Measurements from ENCODE around the gene TMCO2. TPM values are rescaled to one million over a fixed set of nuclear protein-coding genes. Genes with fewer than 3 reads are reported as not detected.

Gene TMCO2
- total and polyA plus RNA-seq, 10 of the 15 experiments (the other 5 are each of a cell fraction or from before 2014, with no cell fraction given): not detected

GRCh38 chr1:40226192-40226591 lies 21.5 kb upstream of the TMCO2 start (continued):
- TF ChIP-seq ELK1 (IDR thresholded peaks at IDR 0.05; ENCODE audit: low read depth, low read length): no peak

DNA sequence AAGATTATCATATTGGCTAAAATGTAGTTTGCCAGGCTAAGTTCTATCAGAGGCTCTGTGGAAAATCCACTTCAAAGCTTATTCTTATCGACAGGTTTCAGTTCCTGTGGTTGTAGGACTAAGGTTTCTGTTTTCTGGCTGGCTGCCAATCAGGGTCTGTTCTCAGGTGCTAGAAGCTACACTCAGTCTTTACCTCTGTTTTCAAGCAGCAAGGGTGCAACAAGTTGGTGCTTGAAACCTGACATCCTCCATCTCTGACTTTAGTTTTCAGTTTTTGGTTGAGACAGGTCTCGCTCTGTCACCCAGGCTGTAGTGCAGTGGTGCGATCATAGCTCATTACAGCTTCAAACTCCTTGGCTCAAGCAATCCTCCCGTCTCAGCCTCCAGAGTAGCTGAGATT lies 15.3 kb upstream of the TMCO2 start:
- Histone ChIP-seq H3K9ac (ENCODE audit: control insufficient read depth, insufficient read depth, low read length) (no peak overlapping the region), H3K27ac (ENCODE audit: control insufficient read depth, insufficient read depth) (peak overlapping the region; percentile 36), H3K4me2 (ENCODE audit: control insufficient read depth, insufficient read depth) (peak overlapping the region; percentile 51), H3K4me1 (ENCODE audit: control insufficient read depth, insufficient read depth, low read length) (peaks cover 32% of the 10 kb centered on the region), H3K36me3 (ENCODE audit: control insufficient read depth in 2 of 2, insufficient read depth in 2 of 2, low read length in 1 of 2) (peaks cover 5 to 50% of the 10 kb centered on the region in 2 experiments), H2AFZ (ENCODE audit: control insufficient read depth, low read depth, low read length) (no peak overlapping the region), H4K20me1 (ENCODE audit: control insufficient read depth, insufficient read depth) (no peaks in the 10 kb centered on the region), H3K4me3 (no peak overlapping the region), H3K27me3 (replicated peaks in 1 of 2; ENCODE audit: control insufficient read depth in 2 of 2, insufficient read depth in 2 of 2, low read length in 1 of 2) (no peaks in the 10 kb centered on the region), H3K9me3 (replicated peaks; ENCODE audit: control insufficient read depth, insufficient read depth, low read length) (no peaks in the 10 kb centered on the region), H3K79me2 (ENCODE audit: control insufficient read depth, insufficient read depth, low read length) (peaks cover 2% of the 10 kb centered on the region; the same call in 1 of the 2 replicates)
- ChIA-PET SMC1A (ENCODE audit: uncharacterized antibody, unreplicated experiment) (interaction anchor here (1.0 to 5.7 kb wide), 8 partner anchors 10 to 82 kb away, joined by 3 to 44 read pairs (median 6); no protein-coding TSS in a partner anchor), CTCF (interaction anchor here (0.6 to 4.1 kb wide), 11 partner anchors 9 to 463 kb away, joined by 3 to 31 read pairs (median 4); no protein-coding TSS in a partner anchor), RAD21 (ENCODE audit: unreplicated experiment) (interaction anchor here (0.7 to 3.1 kb wide), 9 partner anchors 9 to 83 kb away, joined by 3 to 26 read pairs (median 7); no protein-coding TSS in a partner anchor), POLR2A (interaction anchor here (1.1 to 3.3 kb wide), 5 partner anchors 9 to 83 kb away, joined by 3 to 23 read pairs (median 5); no protein-coding TSS in a partner anchor)
- FAIRE-seq (peak; percentile 100), ATAC-seq (peak; percentile 99), DNase-seq (ENCODE audit: low read depth, low spot score) (peak; percentile 94)
- intact Hi-C loops (cut with micrococcal nuclease; ENCODE audit: unreplicated experiment) (loop anchor here (2.0 to 5.0 kb wide), 2 partner anchors 26 to 45 kb away; partner anchors contain the start of gene ZMPSTE24), in situ Hi-C loops (cut with MboI) (no loop called here)
- no TSS peak for BruUV-seq (replicated peaks)
- WGBS (ENCODE audit: insufficient coverage, insufficient replicate concordance, low lambda C conversion rate, missing lambda C conversion rate): 0% methylated on average over 4 of the region's 4 CpGs
- TF ChIP-seq DPF2 (IDR thresholded peaks at IDR 0.05) (peak; percentile 62; the same call in 1 of the 2 replicates), NKRF (conservative IDR thresholded peaks at IDR 0.05) (no peak), BHLHE40 (IDR thresholded peaks at IDR 0.05; ENCODE audit: borderline replicate concordance in 1 of 2, low read depth in 2 of 2, low read length in 1 of 2) (peak; percentile 19 to 44; a peak in 2 of 4 replicates), EP300 (IDR thresholded peaks at IDR 0.05; ENCODE audit: borderline replicate concordance in 1 of 2, control insufficient read depth in 1 of 2, low read depth in 2 of 2, low read length in 2 of 2) (peak in 1 of 2 experiments; percentile 34; a peak in 1 of 4 replicates), TCF7 (IDR thresholded peaks at IDR 0.05; ENCODE audit: borderline replicate concordance) (peak; percentile 93), BCL11A (IDR thresholded peaks at IDR 0.05; ENCODE audit: low read depth, low read length) (peak; percentile 22; the same call in 1 of the 2 replicates), RAD21 (IDR thresholded peaks at IDR 0.05; ENCODE audit: insufficient read depth, low read depth, low read length) (no peak), FOXM1 (IDR thresholded peaks at IDR 0.05; ENCODE audit: low read depth, low read length) (peak; percentile 25; the same call in 1 of the 2 replicates), MEF2A (IDR thresholded peaks at IDR 0.05; ENCODE audit: insufficient read depth, low read depth, low read length) (peak; percentile 64; the same call in 1 of the 2 replicates), RBBP5 (conservative IDR thresholded peaks at IDR 0.05) (no peak), CHD1 (IDR thresholded peaks at IDR 0.05; ENCODE audit: low read depth, low read length) (no peak), TBL1XR1 (IDR thresholded peaks at IDR 0.05; ENCODE audit: low read depth, low read length) (no peak), KDM1A (IDR thresholded peaks at IDR 0.05; ENCODE audit: borderline replicate concordance) (no peak), HDAC6 (IDR thresholded peaks at IDR 0.05; ENCODE audit: unreplicated experiment) (no peak), MXI1 (IDR thresholded peaks at IDR 0.05; ENCODE audit: low read depth, low read length) (no peak), FOS (IDR thresholded peaks at IDR 0.05; ENCODE audit: borderline replicate concordance, extremely low read depth, insufficient read length) (no peak), BCL3 (IDR thresholded peaks at IDR 0.05; ENCODE audit: borderline replicate concordance, insufficient read depth, low read depth, low read length, poor library complexity, severe bottlenecking) (no peak)
